NCI-H524 treated with DMSO at 0.1 percent for 48 hours (cell line): ENCODE data around the gene MYLIP.
A peak's percentile ranks its signal among the peaks of the same experiment; 100 is the strongest.

Experiments
- DNase-seq: peaks from one replicate; lab custom pipeline; 2025; lab: John Stamatoyannopoulos, UW

The MYLIP gene

GRCh38 chr6:16128759-16129622, at the start of gene MYLIP:
Gene MYLIP (plus strand): TSS chr6:16129086. CDS start chr6:16129323, 237 bp downstream.
- peak; percentile 84 for DNase-seq

- no peak for DNase-seq
Observed at GRCh38 chr6:16079354-16079753, 49.5 kb upstream of the MYLIP start.

- no peak for DNase-seq
Observed at GRCh38 chr6:16080204-16080603, 48.7 kb upstream of the MYLIP start.

- DNase-seq: no peak
Observed at GRCh38 chr6:16081326-16081725, 47.6 kb upstream of the MYLIP start.

- no peak for DNase-seq
Observed at GRCh38 chr6:16082361-16082760, 46.5 kb upstream of the MYLIP start.

GRCh38 chr6:16086965-16087364, 41.9 kb upstream of the MYLIP start:
- DNase-seq: no peak

GRCh38 chr6:16087386-16087785, 41.5 kb upstream of the MYLIP start:
- DNase-seq: no peak

GRCh38 chr6:16088409-16088808, 40.5 kb upstream of the MYLIP start:
- no peak for DNase-seq

- no peak for DNase-seq
Observed at GRCh38 chr6:16089232-16090062, 39.4 kb upstream of the MYLIP start.

- no peak for DNase-seq
Observed at GRCh38 chr6:16090452-16090851, 38.4 kb upstream of the MYLIP start.

GRCh38 chr6:16090920-16091319, 38.0 kb upstream of the MYLIP start:
- DNase-seq: no peak

- DNase-seq: no peak
Observed at GRCh38 chr6:16092140-16092539, 36.7 kb upstream of the MYLIP start.

GRCh38 chr6:16092990-16093389, 35.9 kb upstream of the MYLIP start:
- no peak for DNase-seq

- DNase-seq: no peak
Observed at GRCh38 chr6:16095180-16095579, 33.7 kb upstream of the MYLIP start.

- DNase-seq: no peak
Observed at GRCh38 chr6:16097382-16098171, 31.3 kb upstream of the MYLIP start.

- DNase-seq: no peak
Observed at GRCh38 chr6:16098211-16098610, 30.7 kb upstream of the MYLIP start.

- DNase-seq: no peak
Observed at GRCh38 chr6:16102208-16102607, 26.7 kb upstream of the MYLIP start.

- DNase-seq: peak; percentile 18
Observed at GRCh38 chr6:16103722-16104121, 25.2 kb upstream of the MYLIP start.

GRCh38 chr6:16104624-16105433, 24.1 kb upstream of the MYLIP start:
- no peak for DNase-seq

GRCh38 chr6:16105854-16106253, 23.0 kb upstream of the MYLIP start:
- no peak for DNase-seq
